ENCODE measurements around the gene PDC.

The PDC gene

GRCh38 chr1:186461014-186461413 is at the start of gene PDC:
TSS of gene PDC (minus strand) at chr1:186461114. CDS start at chr1:186449459, 11,655 bp downstream.
- DNase-seq: no peak

- DNase-seq: peak; percentile 13
These were observed 42.3 kb upstream of the PDC start for GRCh38 chr1:186503190-186503589.

DNA sequence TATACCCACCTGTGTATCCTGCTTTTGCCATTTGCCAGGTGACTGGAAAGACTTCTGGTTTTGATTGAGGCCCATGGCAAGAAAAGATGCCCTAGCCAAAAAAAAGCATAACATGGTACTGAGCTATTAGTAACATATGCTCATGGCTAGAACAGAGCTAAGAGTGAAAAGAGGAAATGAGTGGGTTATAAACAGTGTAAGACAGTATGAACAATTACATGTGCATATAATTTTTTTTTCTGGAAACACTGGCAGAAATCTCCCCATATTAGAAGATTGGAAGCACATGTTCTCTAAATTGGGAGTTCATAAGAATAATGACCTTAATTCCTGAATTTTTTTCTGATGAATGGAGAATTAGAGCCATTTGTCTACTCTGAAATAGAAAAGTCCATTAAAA is 41.2 kb upstream of the PDC start:
- DNase-seq: peak; percentile 30

- no peak for DNase-seq
These were observed 39.9 kb upstream of the PDC start for GRCh38 chr1:186500804-186501203.

- no peak for DNase-seq
These were observed 38.7 kb upstream of the PDC start for GRCh38 chr1:186499571-186499970.

GRCh38 chr1:186498695-186499389 is 37.9 kb upstream of the PDC start:
- peak; percentile 59 for DNase-seq

DNA sequence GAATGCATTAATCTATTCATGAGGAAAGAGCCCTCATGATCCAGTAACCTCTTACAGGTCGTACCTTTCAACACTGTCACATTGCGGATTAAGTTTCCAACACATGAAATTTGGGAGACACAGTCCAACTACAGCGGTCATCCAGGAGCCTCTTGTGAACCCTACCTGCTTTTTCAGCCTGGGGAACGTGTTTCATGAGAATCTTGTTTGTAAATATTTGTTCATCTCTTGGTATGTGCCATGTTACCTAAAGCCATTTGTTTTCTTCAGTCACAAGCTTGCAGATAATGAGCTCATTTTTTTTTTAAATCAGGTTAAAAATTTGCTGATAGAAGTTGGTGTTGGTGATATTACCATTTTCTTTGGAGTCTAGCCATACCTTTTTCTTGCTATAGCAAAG is 37.2 kb upstream of the PDC start:
- no peak for DNase-seq

GRCh38 chr1:186497651-186498050 is 36.7 kb upstream of the PDC start:
- DNase-seq: no peak

DNA sequence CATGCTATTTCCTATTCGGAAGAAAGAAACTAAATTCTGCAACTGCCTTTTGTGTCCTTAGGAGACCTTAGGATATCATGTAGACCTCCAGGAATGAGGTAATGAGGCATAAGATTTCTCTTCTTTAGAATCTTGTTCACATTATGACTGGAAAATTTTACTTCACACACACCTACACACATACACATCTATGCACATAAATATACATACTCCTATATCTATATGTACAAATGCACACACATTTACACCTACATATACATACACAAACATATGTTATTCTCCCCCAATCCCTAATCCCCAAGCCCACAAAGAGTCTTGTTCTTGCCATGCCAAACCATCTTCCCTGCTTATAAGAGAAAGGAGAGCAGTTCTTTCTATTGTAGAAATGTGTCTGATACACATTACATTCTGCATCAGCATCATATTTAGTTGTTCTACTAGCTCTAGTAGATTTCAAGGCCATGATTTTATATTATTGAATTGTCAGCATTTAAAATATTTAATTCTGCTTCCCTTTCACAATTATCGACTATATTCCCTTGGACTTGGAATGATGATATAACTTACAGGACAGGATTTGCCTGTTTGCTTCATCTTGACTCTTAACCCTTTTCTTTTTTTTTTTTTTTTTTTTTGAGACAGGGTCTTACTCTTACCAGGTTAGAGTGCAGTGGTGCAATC is 35.4 kb upstream of the PDC start:
- no peak for DNase-seq

DNA sequence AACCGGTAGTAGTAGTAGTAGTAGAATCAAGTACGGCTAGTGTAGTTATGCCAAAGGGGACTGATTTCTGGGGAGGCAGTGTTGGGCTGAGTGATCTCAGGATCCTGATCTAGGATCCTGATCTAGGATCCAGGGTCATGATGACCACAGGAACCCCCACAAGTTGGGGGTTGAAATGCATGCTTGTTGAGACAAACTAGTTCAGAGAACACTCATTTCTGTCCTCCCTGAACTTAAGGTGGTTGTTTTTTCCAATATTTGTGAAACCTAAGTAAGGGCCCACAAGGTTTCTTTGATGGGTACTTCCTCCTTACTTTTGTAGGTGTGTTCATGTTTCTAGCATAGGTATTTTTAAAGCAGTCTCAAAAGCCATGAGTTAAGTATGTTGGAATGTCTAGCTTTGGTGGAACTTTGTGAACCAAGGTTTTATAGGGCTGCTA is 33.9 kb upstream of the PDC start:
- no peak for DNase-seq

DNA sequence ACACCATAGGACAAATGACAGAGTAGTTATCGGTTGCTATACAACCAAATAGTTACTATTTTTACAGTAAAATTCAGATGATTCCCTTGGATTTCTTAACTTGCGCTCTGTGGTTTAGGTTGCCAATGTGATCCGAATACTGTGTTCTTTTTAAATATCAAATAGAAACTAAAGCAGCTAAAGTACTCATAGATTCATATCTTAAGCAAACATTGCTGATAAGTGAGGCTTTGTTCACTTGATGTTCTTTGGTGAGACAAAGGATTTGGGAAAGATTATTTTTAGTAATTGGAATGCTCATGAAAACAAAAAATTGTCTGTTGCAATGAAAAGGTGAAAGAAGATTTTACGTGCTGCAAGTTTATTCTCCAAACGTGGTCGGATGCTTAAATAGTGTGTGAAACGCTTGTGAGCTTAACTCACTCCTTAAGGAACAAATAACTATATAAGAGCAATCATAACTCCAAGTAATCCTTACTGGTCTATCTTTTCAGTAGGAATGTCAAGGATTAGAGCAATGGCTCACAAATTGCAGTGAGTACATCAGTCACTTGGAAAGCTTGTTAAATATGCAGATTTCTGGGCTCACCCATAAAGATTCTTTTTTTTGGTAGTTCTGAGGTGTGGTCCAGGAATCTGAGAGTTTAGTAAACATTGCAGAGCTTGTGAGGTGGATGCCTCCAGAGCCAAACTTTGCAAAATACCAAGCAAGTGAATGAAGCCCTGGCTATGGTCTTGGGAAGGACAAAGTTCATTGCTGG is 31.8 kb upstream of the PDC start:
- no peak for DNase-seq

GRCh38 chr1:186491336-186491735 is 30.4 kb upstream of the PDC start:
- no peak for DNase-seq

DNA sequence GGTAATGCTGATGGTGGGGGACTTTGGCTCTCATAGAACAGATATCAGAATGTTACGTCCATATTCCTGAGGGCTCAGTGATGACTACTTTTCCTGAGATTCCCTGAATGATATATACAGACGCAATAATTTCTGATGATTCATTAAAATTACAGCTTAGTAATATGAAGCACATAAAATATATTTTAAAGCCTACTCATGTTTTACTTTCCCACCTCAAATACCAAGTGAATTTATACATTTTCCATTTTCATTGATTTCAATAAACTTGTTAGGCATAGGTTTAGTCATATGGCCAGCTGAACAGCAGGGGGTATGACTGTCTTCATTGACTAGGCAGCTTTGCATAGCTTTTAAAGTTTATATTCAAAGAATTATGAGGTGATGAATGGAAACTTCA is 26.2 kb upstream of the PDC start:
- DNase-seq: peak; percentile 48

GRCh38 chr1:186486061-186486460 is 25.1 kb upstream of the PDC start:
- no peak for DNase-seq

DNA sequence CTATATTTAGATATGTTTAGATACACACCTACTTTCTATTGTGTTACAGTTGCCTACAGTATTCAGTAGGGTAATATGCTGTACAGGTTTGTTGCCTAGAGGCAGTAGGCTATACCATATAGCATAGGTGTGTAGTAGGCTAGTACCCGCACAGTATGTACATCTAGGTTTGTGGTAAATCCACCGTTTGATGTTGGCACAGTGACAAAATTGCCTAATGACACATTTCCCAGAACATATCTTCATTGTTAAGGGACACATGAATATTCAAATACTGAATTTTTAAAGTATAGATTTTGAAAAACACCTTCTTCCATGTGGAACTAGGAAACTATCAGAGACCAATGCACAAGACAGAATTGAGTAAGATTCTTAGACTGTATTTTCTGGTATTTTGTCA is 22.6 kb upstream of the PDC start:
- no peak for DNase-seq

DNA sequence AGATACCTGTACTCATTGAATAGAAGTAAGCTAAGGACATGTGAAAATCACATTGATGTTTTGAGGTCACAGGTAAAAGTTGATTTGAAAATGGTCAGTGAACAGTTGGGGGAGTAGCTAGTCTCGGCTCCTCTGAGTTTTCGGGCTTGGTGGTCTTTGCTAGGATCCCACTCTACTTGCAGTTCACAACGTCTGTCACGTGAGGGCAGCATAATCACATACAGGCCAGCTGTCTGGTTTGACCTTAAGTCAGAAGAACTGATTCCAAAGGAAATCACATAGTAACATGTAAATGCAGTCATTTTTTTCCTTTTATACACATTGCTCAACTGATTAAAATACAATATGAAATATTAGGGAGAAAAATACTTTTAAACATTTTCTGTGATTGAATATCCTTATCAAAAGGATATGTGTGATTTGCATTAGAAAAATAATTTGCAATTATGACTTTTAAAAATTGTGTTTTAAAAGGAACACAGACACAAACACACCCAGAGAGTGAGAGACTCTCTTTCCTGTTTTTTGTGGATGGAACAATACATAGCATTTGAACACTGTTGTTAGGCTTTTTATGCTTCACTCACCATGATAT is 21.8 kb upstream of the PDC start:
- DNase-seq: peak; percentile 59

- no peak for DNase-seq
These were observed 20.5 kb upstream of the PDC start for GRCh38 chr1:186481303-186481888.

GRCh38 chr1:186479162-186479561 is 18.2 kb upstream of the PDC start:
- DNase-seq: no peak

- peak; percentile 76 for DNase-seq
These were observed 15.5 kb upstream of the PDC start for GRCh38 chr1:186476264-186477040.

- DNase-seq: peak; percentile 46
These were observed 13.3 kb upstream of the PDC start for GRCh38 chr1:186474208-186474607.

- DNase-seq: no peak
These were observed 12.1 kb upstream of the PDC start for GRCh38 chr1:186473047-186473446.

GRCh38 chr1:186465946-186466345 is 5.0 kb upstream of the PDC start:
- no peak for DNase-seq

Data from HCEC 1CT (cell line).